Epithelial cell of proximal tubule (primary cell): ENCODE measurements around the gene PNMA5. TPM values are rescaled to one million over a fixed set of nuclear protein-coding genes. Genes with fewer than 3 reads are reported as not detected.
"Not testable (repeated sequence)": the region's sequence is repeated elsewhere in the genome, so short reads cannot be mapped to it uniquely, and the experiment has no call there.

Source experiments
- DNase-seq: peaks from one replicate; pipeline ENCODE4 v3.0.0-alpha.2; 2011; ENCODE audit warnings: low read depth
- H3K4me3 ChIP-seq: 2 replicates; pipeline ENCODE4 v1.5.1; 2011; ENCODE audit warnings: low read depth, mild to moderate bottlenecking, low read length
- total RNA-seq: library from RNA; depleted of rRNA; stranded (reverse); fragments of >200 nt; gene quantifications from 2 replicates; pipeline ENCODE4 v1.2.3, GENCODE V29; 2015
- TF ChIP-seq, protein P1 (sequence below): conservative IDR thresholded peaks from 2 replicates; pipeline ENCODE4 v1.5.1; 2012; ENCODE audit warnings: low read depth, mild to moderate bottlenecking, low read length

PNMA5 gene
- total RNA-seq, 1 donor from 2014 or later: not detected

DNA sequence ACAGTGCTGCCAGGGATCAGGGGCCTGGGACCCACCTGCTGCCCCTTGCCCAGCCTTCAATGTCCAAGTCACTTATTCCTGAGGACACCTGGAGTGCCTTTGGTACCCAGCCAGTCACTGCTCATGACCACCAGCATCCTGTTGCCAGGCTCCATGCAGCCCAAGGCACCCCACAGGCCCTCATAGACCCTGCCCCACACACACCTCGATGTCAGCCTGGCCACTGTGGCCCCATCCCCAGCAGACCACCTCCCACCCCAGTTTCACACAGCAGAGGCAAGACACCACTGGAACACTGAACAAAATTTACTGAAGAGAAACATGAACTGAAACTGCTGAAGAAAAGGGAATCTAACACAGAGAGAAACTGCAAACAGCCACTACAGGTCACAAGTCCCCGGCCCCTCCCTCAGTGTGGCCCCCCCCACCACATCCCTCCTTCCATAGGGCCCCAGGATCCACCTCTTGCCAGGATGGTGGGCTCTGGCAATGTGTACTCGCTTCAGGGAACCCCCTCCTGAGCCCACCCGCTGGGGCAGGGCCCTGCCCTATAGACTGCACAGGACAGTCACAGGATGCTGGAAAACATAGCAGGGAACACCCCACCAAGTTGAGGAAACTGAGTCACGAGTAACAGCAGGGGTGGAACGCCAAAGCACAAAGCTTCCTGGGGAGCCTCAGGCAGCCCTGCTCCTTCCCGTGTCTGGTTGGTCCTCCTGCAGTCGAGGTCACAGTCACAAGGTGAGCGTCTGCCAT is 5.2 kb downstream of the PNMA5 start:
- TF ChIP-seq, protein P1, sequence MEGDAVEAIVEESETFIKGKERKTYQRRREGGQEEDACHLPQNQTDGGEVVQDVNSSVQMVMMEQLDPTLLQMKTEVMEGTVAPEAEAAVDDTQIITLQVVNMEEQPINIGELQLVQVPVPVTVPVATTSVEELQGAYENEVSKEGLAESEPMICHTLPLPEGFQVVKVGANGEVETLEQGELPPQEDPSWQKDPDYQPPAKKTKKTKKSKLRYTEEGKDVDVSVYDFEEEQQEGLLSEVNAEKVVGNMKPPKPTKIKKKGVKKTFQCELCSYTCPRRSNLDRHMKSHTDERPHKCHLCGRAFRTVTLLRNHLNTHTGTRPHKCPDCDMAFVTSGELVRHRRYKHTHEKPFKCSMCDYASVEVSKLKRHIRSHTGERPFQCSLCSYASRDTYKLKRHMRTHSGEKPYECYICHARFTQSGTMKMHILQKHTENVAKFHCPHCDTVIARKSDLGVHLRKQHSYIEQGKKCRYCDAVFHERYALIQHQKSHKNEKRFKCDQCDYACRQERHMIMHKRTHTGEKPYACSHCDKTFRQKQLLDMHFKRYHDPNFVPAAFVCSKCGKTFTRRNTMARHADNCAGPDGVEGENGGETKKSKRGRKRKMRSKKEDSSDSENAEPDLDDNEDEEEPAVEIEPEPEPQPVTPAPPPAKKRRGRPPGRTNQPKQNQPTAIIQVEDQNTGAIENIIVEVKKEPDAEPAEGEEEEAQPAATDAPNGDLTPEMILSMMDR: no peak
- H3K4me3 ChIP-seq: no peak overlapping the region
- no peak for DNase-seq

DNA sequence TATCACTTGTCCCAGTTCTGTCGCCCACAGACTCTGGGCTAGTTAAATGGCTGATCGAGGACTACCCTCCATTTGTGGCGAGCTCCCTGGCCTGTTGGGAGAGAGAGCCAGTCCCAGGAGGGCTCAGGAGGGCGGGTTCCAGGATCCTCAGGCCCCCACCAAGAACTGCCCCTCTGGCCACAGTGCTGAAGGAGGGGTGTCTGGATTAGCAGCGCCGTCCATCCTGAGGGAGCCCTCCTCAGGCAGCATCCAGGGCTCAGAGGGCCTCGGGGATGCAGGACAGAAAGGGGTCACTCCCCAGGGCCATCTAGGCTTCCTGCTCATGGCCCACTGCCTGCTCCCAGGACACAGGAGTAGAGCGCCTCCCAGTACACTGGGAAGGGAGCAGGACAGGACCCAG is 6.1 kb downstream of the PNMA5 start:
- no peak for DNase-seq
- H3K4me3 ChIP-seq: no peak overlapping the region
- TF ChIP-seq, protein P1: no peak

DNA sequence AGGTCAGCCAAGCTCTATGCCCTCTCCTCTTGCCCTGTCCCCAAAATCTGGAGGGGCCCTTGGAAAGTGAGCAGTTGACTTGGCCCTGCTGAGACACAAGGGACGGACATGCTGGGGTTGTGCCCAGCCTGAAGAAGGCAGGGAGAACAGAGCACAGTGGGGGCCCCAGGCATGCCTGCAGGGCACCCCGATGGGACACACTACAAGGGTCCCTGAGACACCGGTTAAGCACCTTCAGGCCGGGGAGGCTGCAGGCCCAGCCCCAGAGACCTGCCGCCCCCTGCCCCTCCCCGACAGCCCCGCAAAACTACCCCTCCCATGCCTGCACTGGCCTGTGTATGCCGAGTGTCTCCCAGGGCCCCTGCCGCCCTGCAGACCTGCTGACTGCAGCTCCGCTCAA is 6.8 kb downstream of the PNMA5 start:
- not testable (repeated sequence) for DNase-seq, H3K4me3 ChIP-seq

- H3K4me3 ChIP-seq, DNase-seq: not testable (repeated sequence)
Observed at GRCh38 chrX:152985383-152985782, 8.5 kb downstream of the PNMA5 start.

DNA sequence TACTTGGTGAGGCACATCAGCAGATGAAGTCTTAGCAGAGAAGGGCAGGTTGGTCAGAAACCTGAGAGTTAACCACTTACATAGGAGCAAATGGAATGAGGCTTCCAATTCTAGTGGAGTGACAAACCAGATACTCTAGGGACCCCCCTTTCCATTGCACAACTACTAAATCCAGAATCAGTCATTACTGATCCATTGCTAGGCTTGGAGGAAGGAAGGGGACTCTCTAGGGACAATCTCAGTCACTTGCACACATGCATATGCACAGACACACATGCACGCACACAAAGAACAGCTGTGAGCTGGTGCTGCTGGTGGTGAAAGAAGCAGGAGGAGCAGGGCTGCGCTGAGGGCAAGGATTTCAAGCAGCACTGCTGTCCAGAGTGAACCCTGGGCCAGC is 25.7 kb downstream of the PNMA5 start:
- no peak for DNase-seq
- TF ChIP-seq, protein P1: no peak
- no peak overlapping the region for H3K4me3 ChIP-seq

- DNase-seq: no peak
- H3K4me3 ChIP-seq: no peak overlapping the region
- TF ChIP-seq, protein P1: no peak
Observed at GRCh38 chrX:152960115-152960514, 33.8 kb downstream of the PNMA5 start.

- H3K4me3 ChIP-seq: no peak overlapping the region
- no peak for DNase-seq
- TF ChIP-seq, protein P1: no peak
Observed at GRCh38 chrX:152959626-152960025, 34.3 kb downstream of the PNMA5 start.
